ENCODE results near the gene MAPK10. TPM values are rescaled to one million over a fixed set of nuclear protein-coding genes. Genes with fewer than 3 reads are reported as not detected.

MAPK10 gene
- total RNA-seq, 1 donor from 2014 or later: 23.6 TPM

- no peak for TF ChIP-seq CTCF (IDR thresholded peaks at IDR 0.05)
- Histone ChIP-seq H3K4me1 (no peaks in the 10 kb centered on the region), H3K36me3 (no peaks in the 10 kb centered on the region), H3K27ac (no peak overlapping the region), H3K27me3 (no peaks in the 10 kb centered on the region), H3K4me3 (no peak overlapping the region), H3K9me3 (no peaks in the 10 kb centered on the region)
- intact Hi-C loops (cut with DNase I): no loop called here
- DNase-seq: no peak
- ATAC-seq: no peak
Observed at GRCh38 chr4:86329431-86329830, 30.4 kb downstream of the MAPK10 start.

- Histone ChIP-seq H3K4me3 (no peak overlapping the region), H3K27ac (no peak overlapping the region), H3K36me3 (no peaks in the 10 kb centered on the region), H3K9me3 (no peaks in the 10 kb centered on the region), H3K4me1 (no peaks in the 10 kb centered on the region), H3K27me3 (no peaks in the 10 kb centered on the region)
- TF ChIP-seq CTCF (IDR thresholded peaks at IDR 0.05): no peak
- intact Hi-C loops (cut with DNase I): no loop called here
- DNase-seq: no peak
- no peak for ATAC-seq
Observed at GRCh38 chr4:86326400-86326799, 33.5 kb downstream of the MAPK10 start.

GRCh38 chr4:86319390-86319789 is 40.5 kb downstream of the MAPK10 start:
- DNase-seq: no peak
- ATAC-seq: no peak
- Histone ChIP-seq H3K4me3 (no peak overlapping the region), H3K4me1 (no peaks in the 10 kb centered on the region), H3K27me3 (no peaks in the 10 kb centered on the region), H3K27ac (no peak overlapping the region), H3K36me3 (no peaks in the 10 kb centered on the region), H3K9me3 (no peaks in the 10 kb centered on the region)
- intact Hi-C loops (cut with DNase I): no loop called here
- no peak for TF ChIP-seq CTCF (IDR thresholded peaks at IDR 0.05)

- TF ChIP-seq CTCF (IDR thresholded peaks at IDR 0.05): no peak
- no peak for DNase-seq
- intact Hi-C loops (cut with DNase I): no loop called here
Observed at GRCh38 chr4:86315579-86315978, 44.3 kb downstream of the MAPK10 start.

GRCh38 chr4:86313656-86314055 is 46.2 kb downstream of the MAPK10 start:
- no peak for DNase-seq
- Histone ChIP-seq H3K4me3 (no peak overlapping the region), H3K27me3 (no peaks in the 10 kb centered on the region), H3K36me3 (no peaks in the 10 kb centered on the region), H3K4me1 (no peaks in the 10 kb centered on the region), H3K27ac (no peak overlapping the region), H3K9me3 (no peaks in the 10 kb centered on the region)
- intact Hi-C loops (cut with DNase I): no loop called here
- ATAC-seq: no peak
- no peak for TF ChIP-seq CTCF (IDR thresholded peaks at IDR 0.05)

More at GRCh38 chr4:86315579-86315978, 44.3 kb downstream of the MAPK10 start:
- no peak for ATAC-seq
- H3K4me1 ChIP-seq: no peaks in the 10 kb centered on the region
- H3K4me3 ChIP-seq: no peak overlapping the region
- H3K27me3 ChIP-seq: no peaks in the 10 kb centered on the region
- no peaks in the 10 kb centered on the region for H3K36me3 ChIP-seq
- H3K9me3 ChIP-seq: no peaks in the 10 kb centered on the region
- no peak overlapping the region for H3K27ac ChIP-seq

GRCh38 chr4:86307432-86307831 is 52.4 kb downstream of the MAPK10 start:
- Histone ChIP-seq H3K36me3 (no peaks in the 10 kb centered on the region), H3K9me3 (no peaks in the 10 kb centered on the region), H3K27me3 (no peaks in the 10 kb centered on the region), H3K27ac (no peak overlapping the region), H3K4me3 (no peak overlapping the region), H3K4me1 (no peaks in the 10 kb centered on the region)
- no peak for TF ChIP-seq CTCF (IDR thresholded peaks at IDR 0.05)
- ATAC-seq: no peak
- intact Hi-C loops (cut with DNase I): no loop called here
- no peak for DNase-seq

All from upper lobe of right lung (tissue), 1 donor.